Stimulated activated CD8-positive, alpha-beta memory T cell treated with anti-CD3 and anti-CD28 coated beads, Interleukin-12 subunit alpha, Interleukin-12 subunit beta, amount 100 ng/mL, for 4 hours (primary cell): Measurements from ENCODE around the gene MED10.

ENCODE experiments used
- DNase-seq: peaks from one replicate; pipeline ENCODE4 v3.0.0-alpha.2; 2020; ENCODE audit warnings: low read depth

MED10 gene

GRCh38 chr5:6398570-6399230 lies 20.4 kb upstream of the MED10 start:
- no peak for DNase-seq

GRCh38 chr5:6397536-6398269 lies 19.4 kb upstream of the MED10 start:
- no peak for DNase-seq

- DNase-seq: no peak
Measured at GRCh38 chr5:6396836-6397535, 18.6 kb upstream of the MED10 start.

- no peak for DNase-seq
Measured at GRCh38 chr5:6396043-6396442, 17.7 kb upstream of the MED10 start.

- DNase-seq: no peak
Measured at GRCh38 chr5:6395621-6396020, 17.3 kb upstream of the MED10 start.

- no peak for DNase-seq
Measured at GRCh38 chr5:6395102-6395445, 16.7 kb upstream of the MED10 start.

- DNase-seq: no peak
Measured at GRCh38 chr5:6394429-6395101, 16.2 kb upstream of the MED10 start.

- no peak for DNase-seq
Measured at GRCh38 chr5:6393596-6394194, 15.3 kb upstream of the MED10 start.

GRCh38 chr5:6392561-6392960 lies 14.2 kb upstream of the MED10 start:
- DNase-seq: no peak

- DNase-seq: no peak
Measured at GRCh38 chr5:6391151-6391550, 12.8 kb upstream of the MED10 start.

GRCh38 chr5:6389946-6390530 lies 11.7 kb upstream of the MED10 start:
- DNase-seq: no peak

GRCh38 chr5:6389397-6389796 lies 11.1 kb upstream of the MED10 start:
- no peak for DNase-seq

- no peak for DNase-seq
Measured at GRCh38 chr5:6387970-6388369, 9.6 kb upstream of the MED10 start.

- no peak for DNase-seq
Measured at GRCh38 chr5:6386271-6386670, 7.9 kb upstream of the MED10 start.

- no peak for DNase-seq
Measured at GRCh38 chr5:6384856-6385255, 6.5 kb upstream of the MED10 start.

GRCh38 chr5:6383376-6383775 lies 5.0 kb upstream of the MED10 start:
- DNase-seq: no peak

GRCh38 chr5:6379246-6379645 lies 899 bp upstream of the MED10 start:
- no peak for DNase-seq

GRCh38 chr5:6378766-6379103 lies 388 bp upstream of the MED10 start:
- no peak for DNase-seq

- DNase-seq: no peak
Measured at GRCh38 chr5:6377582-6377904, 804 bp downstream of the MED10 start.

GRCh38 chr5:6376974-6377520 lies 1.3 kb downstream of the MED10 start:
- DNase-seq: no peak

GRCh38 chr5:6373081-6373846 lies 5.1 kb downstream of the MED10 start:
- no peak for DNase-seq
